DND-41 (cell line): Measurements from ENCODE around the gene NRG3.

Experiments
- CTCF ChIP-seq: IDR thresholded peaks from 2 replicates; pipeline ENCODE4 v1.5.1; 2012; ENCODE audit warnings: borderline replicate concordance, low read length, moderate library complexity, mild to moderate bottlenecking; ENCODE audit not compliant: poor library complexity, severe bottlenecking; ENCODE audit errors: extremely low read depth
- EZH2 ChIP-seq: IDR thresholded peaks from 3 replicates; pipeline ENCODE4 v1.6.1; 2012; ENCODE audit warnings: borderline replicate concordance, low read depth, mild to moderate bottlenecking, moderate library complexity, low read length, inconsistent platforms; ENCODE audit not compliant: severe bottlenecking

GRCh38 chr10:82038587-82038986 lies 163.6 kb downstream of the NRG3 start:
- TF ChIP-seq CTCF (no peak), EZH2 (no peak)
